ENCODE measurements around the gene MDGA2.
"Not testable (repeated sequence)": the region's sequence is repeated elsewhere in the genome, so short reads cannot be mapped to it uniquely, and the experiment has no call there.

The MDGA2 gene

GRCh38 chr14:47675466-47676314, at the start of gene MDGA2:
MDGA2 (minus strand) TSS chr14:47675605.
- no peak for DNase-seq (ENCODE audit: low spot score)

- DNase-seq (ENCODE audit: low spot score): no peak
These were observed 47.7 kb upstream of the MDGA2 start for GRCh38 chr14:47722929-47723693.

GRCh38 chr14:47720281-47720680, 44.9 kb upstream of the MDGA2 start:
- no peak for DNase-seq (ENCODE audit: low spot score)

DNA sequence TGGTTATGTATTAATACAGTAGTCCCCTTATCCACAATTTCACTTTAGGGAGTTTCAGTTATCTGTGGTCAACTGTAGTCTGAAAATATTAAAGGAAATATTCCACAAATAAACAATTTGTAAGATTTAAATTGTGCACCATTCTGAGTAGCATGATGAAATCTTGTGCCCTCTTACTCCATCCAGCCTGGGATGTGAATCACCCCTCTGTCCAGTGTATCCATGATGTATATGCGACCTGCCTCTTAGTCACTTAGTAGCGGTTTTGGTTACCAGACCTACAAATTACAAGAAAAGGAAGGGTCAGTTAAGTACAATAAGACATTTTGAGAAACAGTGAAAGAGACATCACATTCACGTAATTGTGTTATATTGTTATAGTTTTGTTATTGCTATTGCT, 39.9 kb upstream of the MDGA2 start:
- DNase-seq (ENCODE audit: low spot score): no peak

DNA sequence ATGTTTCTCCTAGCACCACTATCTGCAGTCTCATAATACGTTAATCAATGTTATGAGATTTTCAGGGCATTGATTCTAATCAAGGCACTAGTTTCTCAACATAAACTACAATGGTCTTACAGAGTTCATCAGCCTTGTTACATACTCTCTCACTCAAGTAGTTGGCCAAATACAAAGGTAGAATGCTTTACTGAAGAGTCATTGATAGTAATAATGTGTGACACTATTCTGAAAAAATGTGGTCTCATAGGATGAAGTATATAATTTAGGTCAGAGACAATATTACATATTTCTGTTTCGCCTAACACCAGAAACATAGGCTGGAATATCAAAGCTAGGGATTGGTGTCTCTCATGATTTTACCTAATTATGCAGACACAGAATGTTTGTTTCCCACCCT, 35.2 kb upstream of the MDGA2 start:
- DNase-seq (ENCODE audit: low spot score): no peak

- no peak for DNase-seq (ENCODE audit: low spot score)
These were observed 30.3 kb upstream of the MDGA2 start for GRCh38 chr14:47705683-47706082.

DNA sequence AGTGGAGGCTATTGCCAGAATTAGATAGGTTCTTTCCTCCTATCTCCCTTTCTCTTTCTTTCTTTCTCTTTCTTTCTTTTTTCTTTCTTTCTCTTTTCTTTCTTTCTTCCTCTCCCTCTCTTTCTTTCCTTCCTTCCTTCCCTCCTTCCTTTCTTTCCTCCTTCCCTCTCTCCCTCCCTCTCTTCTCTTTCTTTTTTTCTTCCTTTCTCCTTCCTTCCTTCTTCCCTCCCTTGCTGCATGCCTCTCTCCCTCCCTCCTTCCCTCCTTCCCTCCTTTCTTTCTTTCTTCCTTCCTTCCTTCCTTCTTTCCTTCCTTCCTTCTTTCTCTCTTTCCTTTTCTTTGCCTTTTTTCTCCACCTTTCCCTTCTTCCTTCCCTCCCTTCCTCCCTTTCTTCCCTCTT, 16.4 kb upstream of the MDGA2 start:
- DNase-seq (ENCODE audit: low spot score): no peak

DNA sequence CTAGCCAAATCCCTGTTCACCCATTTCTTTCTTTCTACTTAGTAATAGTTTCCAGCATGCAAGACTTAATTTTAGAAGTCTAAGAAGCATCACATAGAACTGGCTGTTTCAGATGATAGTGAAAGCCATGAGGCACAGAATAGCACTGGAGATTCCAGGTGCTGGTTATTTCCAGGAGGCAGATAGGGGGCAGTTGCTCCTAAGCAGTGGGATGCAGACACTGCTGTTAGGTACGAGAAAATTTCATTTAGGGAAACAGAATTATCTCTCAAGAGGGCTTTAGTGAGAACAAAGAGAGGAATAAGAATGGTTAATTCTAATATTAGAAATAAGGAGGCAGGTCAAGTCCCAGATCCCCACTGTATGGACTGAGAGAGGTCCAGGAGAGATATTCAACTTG, 3.6 kb upstream of the MDGA2 start:
- DNase-seq (ENCODE audit: low spot score): no peak

- no peak for DNase-seq (ENCODE audit: low spot score)
These were observed 2.8 kb upstream of the MDGA2 start for GRCh38 chr14:47678157-47678556.

GRCh38 chr14:47676315-47676617, 861 bp upstream of the MDGA2 start:
- no peak for DNase-seq (ENCODE audit: low spot score)

GRCh38 chr14:47674543-47675465, 601 bp downstream of the MDGA2 start:
- no peak for DNase-seq (ENCODE audit: low spot score)

- DNase-seq (ENCODE audit: low spot score): no peak
These were observed 1.3 kb downstream of the MDGA2 start for GRCh38 chr14:47674148-47674542.

- DNase-seq (ENCODE audit: low spot score): no peak
These were observed 9.9 kb downstream of the MDGA2 start for GRCh38 chr14:47665337-47666134.

DNA sequence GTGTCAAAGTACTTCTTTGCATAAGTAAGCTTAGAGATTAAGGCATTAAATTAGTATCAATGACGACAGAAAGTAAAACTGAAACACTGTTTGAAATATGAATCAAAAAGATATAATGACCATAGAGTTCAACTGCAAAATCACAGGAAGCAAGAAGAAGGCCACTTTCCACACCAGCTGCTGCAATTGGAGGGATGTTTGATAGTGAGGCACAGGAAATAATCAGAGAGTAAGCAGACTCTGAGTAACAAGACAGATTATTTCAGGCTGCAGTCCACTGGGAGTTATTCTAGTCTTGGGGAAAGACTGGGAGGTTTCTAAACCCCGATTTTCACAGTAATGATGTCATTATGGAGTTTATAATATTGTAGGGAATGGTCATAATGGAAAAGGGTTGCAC, 12.9 kb downstream of the MDGA2 start:
- DNase-seq (ENCODE audit: low spot score): no peak

- no peak for DNase-seq (ENCODE audit: low spot score)
These were observed 15.2 kb downstream of the MDGA2 start for GRCh38 chr14:47660158-47660557.

DNA sequence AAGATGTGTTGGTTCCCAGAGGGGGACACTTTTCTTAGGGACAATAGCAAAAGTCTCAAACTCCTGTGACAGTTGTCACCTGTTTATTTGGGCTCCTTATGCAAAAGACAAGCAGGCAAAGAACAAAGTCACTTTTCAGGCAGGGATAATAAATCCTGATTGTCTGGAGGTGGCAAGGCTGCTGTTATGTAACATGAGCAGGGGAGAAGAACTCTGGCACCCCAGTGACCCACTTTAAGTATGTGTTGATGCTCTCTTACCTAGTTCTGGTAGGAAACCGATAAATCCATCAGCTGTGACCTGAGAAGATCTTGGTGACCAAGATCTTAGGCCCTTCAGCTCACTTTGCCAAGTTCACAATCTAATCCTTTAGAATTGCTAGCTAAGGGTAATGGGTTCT, 17.4 kb downstream of the MDGA2 start:
- no peak for DNase-seq (ENCODE audit: low spot score)

DNA sequence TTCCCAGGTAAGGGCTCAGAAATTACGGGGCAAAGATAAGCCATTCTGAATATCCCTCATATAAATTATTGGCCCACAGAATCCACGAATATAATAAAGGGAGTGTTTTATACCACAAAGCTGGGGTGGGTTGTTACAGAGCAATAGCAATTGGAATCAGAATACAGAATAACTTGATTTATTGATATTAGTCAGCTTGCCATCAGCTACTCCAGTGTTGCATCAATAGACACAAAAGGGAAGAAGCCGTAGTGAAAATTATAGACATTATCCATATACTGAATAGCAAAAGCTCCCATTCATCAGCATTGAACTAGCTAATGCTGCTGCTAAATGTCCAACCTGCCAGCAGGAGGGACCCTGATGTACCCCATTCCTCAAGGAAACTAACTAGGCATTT, 18.3 kb downstream of the MDGA2 start:
- no peak for DNase-seq (ENCODE audit: low spot score)

DNA sequence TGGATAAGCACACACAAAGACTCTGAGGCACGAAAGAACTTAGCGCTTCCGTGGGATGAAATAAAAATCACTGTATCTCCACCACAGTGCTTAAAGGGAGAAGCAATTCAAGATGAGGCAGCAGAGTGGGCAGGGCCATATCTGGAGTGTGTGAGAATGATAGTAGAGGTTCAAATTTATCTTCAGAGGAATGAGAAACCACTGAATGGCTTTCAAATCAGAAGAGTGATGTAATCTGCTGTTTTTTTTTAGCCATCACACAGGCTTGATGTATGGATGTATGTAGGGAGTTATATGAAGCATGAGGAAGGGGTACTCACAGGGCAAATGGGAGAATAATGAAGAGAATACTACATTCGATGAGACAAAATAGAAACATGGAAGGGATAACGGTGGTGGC, 24.1 kb downstream of the MDGA2 start:
- DNase-seq (ENCODE audit: low spot score): no peak

DNA sequence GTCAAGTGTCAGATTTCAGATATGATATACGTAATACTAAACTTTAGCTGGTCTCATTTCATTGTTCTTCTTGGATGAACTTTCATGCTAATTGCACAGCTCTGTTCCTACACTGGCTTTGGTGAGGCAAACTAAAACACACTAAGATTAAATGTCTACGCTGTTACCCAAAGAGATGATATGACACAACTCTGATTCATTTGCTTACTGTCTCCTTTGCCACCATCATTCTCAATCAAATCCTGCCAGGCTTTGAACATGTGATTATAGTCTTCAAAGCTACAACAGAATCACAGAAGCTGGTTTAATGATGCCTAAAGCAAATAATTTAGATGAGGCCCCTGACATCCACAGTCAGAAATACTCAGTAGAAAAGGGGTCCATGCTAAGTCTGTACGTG, 37.7 kb downstream of the MDGA2 start:
- DNase-seq (ENCODE audit: low spot score): no peak

- no peak for DNase-seq (ENCODE audit: low spot score)
These were observed 49.0 kb downstream of the MDGA2 start for GRCh38 chr14:47626151-47627035.

DNA sequence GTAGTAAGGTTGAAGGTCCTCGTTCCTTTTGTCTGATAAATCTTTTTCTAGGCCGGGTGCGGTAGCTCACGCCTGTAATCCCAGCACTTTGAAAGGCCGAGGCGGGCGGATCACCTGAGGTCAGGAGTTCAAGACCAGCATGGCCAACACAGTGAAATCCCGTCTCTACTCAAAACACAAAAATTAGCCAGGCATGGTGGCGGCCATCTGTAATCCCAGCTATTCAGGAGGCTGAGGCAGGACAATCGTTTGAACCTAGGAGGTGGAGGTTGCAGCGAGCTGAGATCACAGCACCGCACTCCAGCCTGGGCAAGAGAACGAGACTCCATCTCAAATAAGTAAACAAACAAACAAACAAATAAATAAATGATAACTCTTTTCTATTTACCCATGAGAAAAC, 51.3 kb downstream of the MDGA2 start:
- DNase-seq (ENCODE audit: low spot score): not testable (repeated sequence)
